ENCODE measurements around the gene DYDC2.

The DYDC2 gene

GRCh38 chr10:80356563-80356988, at the start of gene DYDC2, which contains the start of gene DYDC1:
TSS of gene DYDC2 (plus strand) at chr10:80356781. CDS start at chr10:80362444, 5,663 bp downstream.
TSS of gene DYDC1 (minus strand) at chr10:80356755. CDS start at chr10:80352601, 4,154 bp downstream.
- H2AFZ ChIP-seq (ENCODE audit: low read length, unreplicated experiment), result no peak within 1 kb of the TSS
- H3K27me3 ChIP-seq (ENCODE audit: insufficient read depth, low read length), result peaks cover 54% of the 10 kb centered on the region
- H3K4me1 ChIP-seq (ENCODE audit: control insufficient read depth, insufficient read depth, low read length, unreplicated experiment), result no peaks in the 10 kb centered on the region
- no peaks in the 10 kb centered on the region for H3K36me3 ChIP-seq (ENCODE audit: insufficient read depth, low read length)
- no peaks in the 10 kb centered on the region for H3K79me2 ChIP-seq (ENCODE audit: control insufficient read depth, insufficient read depth, low read length, unreplicated experiment)
- H3K27ac ChIP-seq (ENCODE audit: low read depth, low read length), result no peak within 1 kb of the TSS
- H3K4me3 ChIP-seq (ENCODE audit: low read depth, low read length), result no peak within 1 kb of the TSS

- Histone ChIP-seq H3K79me2 (ENCODE audit: control insufficient read depth, insufficient read depth, low read length, unreplicated experiment) (no peaks in the 10 kb centered on the region), H3K36me3 (ENCODE audit: insufficient read depth, low read length) (no peaks in the 10 kb centered on the region), H3K4me3 (ENCODE audit: low read depth, low read length) (no peak overlapping the region), H2AFZ (ENCODE audit: low read length, unreplicated experiment) (no peak overlapping the region), H3K4me1 (ENCODE audit: control insufficient read depth, insufficient read depth, low read length, unreplicated experiment) (no peaks in the 10 kb centered on the region), H3K27me3 (ENCODE audit: insufficient read depth, low read length) (peaks cover 5% of the 10 kb centered on the region; the same call in 1 of the 2 replicates), H3K27ac (ENCODE audit: low read depth, low read length) (no peak overlapping the region)
Observed at GRCh38 chr10:80313523-80313922, 43.1 kb upstream of the DYDC2 start.

GRCh38 chr10:80315391-80315790, 41.2 kb upstream of the DYDC2 start:
- H2AFZ ChIP-seq (ENCODE audit: low read length, unreplicated experiment), result no peak overlapping the region
- H3K4me1 ChIP-seq (ENCODE audit: control insufficient read depth, insufficient read depth, low read length, unreplicated experiment), result no peaks in the 10 kb centered on the region
- H3K27me3 ChIP-seq (ENCODE audit: insufficient read depth, low read length), result peaks cover 16% of the 10 kb centered on the region; the same call in 1 of the 2 replicates
- H3K79me2 ChIP-seq (ENCODE audit: control insufficient read depth, insufficient read depth, low read length, unreplicated experiment), result no peaks in the 10 kb centered on the region
- no peak overlapping the region for H3K4me3 ChIP-seq (ENCODE audit: low read depth, low read length)
- no peak overlapping the region for H3K27ac ChIP-seq (ENCODE audit: low read depth, low read length)
- no peaks in the 10 kb centered on the region for H3K36me3 ChIP-seq (ENCODE audit: insufficient read depth, low read length)

- no peaks in the 10 kb centered on the region for H3K36me3 ChIP-seq (ENCODE audit: insufficient read depth, low read length)
- H2AFZ ChIP-seq (ENCODE audit: low read length, unreplicated experiment), result no peak overlapping the region
- H3K4me3 ChIP-seq (ENCODE audit: low read depth, low read length), result no peak overlapping the region
- H3K27me3 ChIP-seq (ENCODE audit: insufficient read depth, low read length), result peaks cover 21% of the 10 kb centered on the region; the same call in 1 of the 2 replicates
- no peaks in the 10 kb centered on the region for H3K79me2 ChIP-seq (ENCODE audit: control insufficient read depth, insufficient read depth, low read length, unreplicated experiment)
- peaks cover 1% of the 10 kb centered on the region for H3K4me1 ChIP-seq (ENCODE audit: control insufficient read depth, insufficient read depth, low read length, unreplicated experiment)
- H3K27ac ChIP-seq (ENCODE audit: low read depth, low read length), result no peak overlapping the region
Observed at GRCh38 chr10:80318742-80319141, 37.8 kb upstream of the DYDC2 start.

GRCh38 chr10:80319318-80319717, 37.3 kb upstream of the DYDC2 start:
- no peak overlapping the region for H3K27ac ChIP-seq (ENCODE audit: low read depth, low read length)
- H3K27me3 ChIP-seq (ENCODE audit: insufficient read depth, low read length), result peaks cover 21% of the 10 kb centered on the region; the same call in 1 of the 2 replicates
- no peaks in the 10 kb centered on the region for H3K79me2 ChIP-seq (ENCODE audit: control insufficient read depth, insufficient read depth, low read length, unreplicated experiment)
- H3K4me3 ChIP-seq (ENCODE audit: low read depth, low read length), result no peak overlapping the region
- peaks cover 7% of the 10 kb centered on the region for H3K4me1 ChIP-seq (ENCODE audit: control insufficient read depth, insufficient read depth, low read length, unreplicated experiment)
- H3K36me3 ChIP-seq (ENCODE audit: insufficient read depth, low read length), result no peaks in the 10 kb centered on the region
- no peak overlapping the region for H2AFZ ChIP-seq (ENCODE audit: low read length, unreplicated experiment)

- Histone ChIP-seq H3K27ac (ENCODE audit: low read depth, low read length) (no peak overlapping the region), H3K36me3 (ENCODE audit: insufficient read depth, low read length) (no peaks in the 10 kb centered on the region), H3K4me1 (ENCODE audit: control insufficient read depth, insufficient read depth, low read length, unreplicated experiment) (peaks cover 8% of the 10 kb centered on the region), H3K79me2 (ENCODE audit: control insufficient read depth, insufficient read depth, low read length, unreplicated experiment) (no peaks in the 10 kb centered on the region), H3K27me3 (ENCODE audit: insufficient read depth, low read length) (peaks cover 23% of the 10 kb centered on the region; the same call in 1 of the 2 replicates), H2AFZ (ENCODE audit: low read length, unreplicated experiment) (no peak overlapping the region), H3K4me3 (ENCODE audit: low read depth, low read length) (no peak overlapping the region)
Observed at GRCh38 chr10:80319725-80320290, 36.8 kb upstream of the DYDC2 start.

GRCh38 chr10:80320377-80320776, 36.2 kb upstream of the DYDC2 start:
- Histone ChIP-seq H3K27ac (ENCODE audit: low read depth, low read length) (no peak overlapping the region), H3K27me3 (ENCODE audit: insufficient read depth, low read length) (peaks cover 28% of the 10 kb centered on the region), H3K4me3 (ENCODE audit: low read depth, low read length) (no peak overlapping the region), H2AFZ (ENCODE audit: low read length, unreplicated experiment) (no peak overlapping the region), H3K36me3 (ENCODE audit: insufficient read depth, low read length) (no peaks in the 10 kb centered on the region), H3K79me2 (ENCODE audit: control insufficient read depth, insufficient read depth, low read length, unreplicated experiment) (no peaks in the 10 kb centered on the region), H3K4me1 (ENCODE audit: control insufficient read depth, insufficient read depth, low read length, unreplicated experiment) (peaks cover 8% of the 10 kb centered on the region)

- no peak overlapping the region for H3K4me3 ChIP-seq (ENCODE audit: low read depth, low read length)
Observed at GRCh38 chr10:80321183-80321582, 35.4 kb upstream of the DYDC2 start.

GRCh38 chr10:80322158-80322557, 34.4 kb upstream of the DYDC2 start:
- H3K4me1 ChIP-seq (ENCODE audit: control insufficient read depth, insufficient read depth, low read length, unreplicated experiment), result peaks cover 8% of the 10 kb centered on the region
- H3K36me3 ChIP-seq (ENCODE audit: insufficient read depth, low read length), result no peaks in the 10 kb centered on the region
- peaks cover 34% of the 10 kb centered on the region for H3K27me3 ChIP-seq (ENCODE audit: insufficient read depth, low read length)
- H3K27ac ChIP-seq (ENCODE audit: low read depth, low read length), result no peak overlapping the region
- no peak overlapping the region for H2AFZ ChIP-seq (ENCODE audit: low read length, unreplicated experiment)
- no peaks in the 10 kb centered on the region for H3K79me2 ChIP-seq (ENCODE audit: control insufficient read depth, insufficient read depth, low read length, unreplicated experiment)
- H3K4me3 ChIP-seq (ENCODE audit: low read depth, low read length), result no peak overlapping the region

More at GRCh38 chr10:80321183-80321582, 35.4 kb upstream of the DYDC2 start:
- Histone ChIP-seq H3K4me1 (ENCODE audit: control insufficient read depth, insufficient read depth, low read length, unreplicated experiment) (peaks cover 8% of the 10 kb centered on the region), H3K27ac (ENCODE audit: low read depth, low read length) (no peak overlapping the region), H2AFZ (ENCODE audit: low read length, unreplicated experiment) (no peak overlapping the region), H3K27me3 (ENCODE audit: insufficient read depth, low read length) (peaks cover 33% of the 10 kb centered on the region), H3K36me3 (ENCODE audit: insufficient read depth, low read length) (no peaks in the 10 kb centered on the region), H3K79me2 (ENCODE audit: control insufficient read depth, insufficient read depth, low read length, unreplicated experiment) (no peaks in the 10 kb centered on the region)

- Histone ChIP-seq H3K27me3 (ENCODE audit: insufficient read depth, low read length) (peaks cover 39% of the 10 kb centered on the region), H3K4me3 (ENCODE audit: low read depth, low read length) (no peak overlapping the region), H2AFZ (ENCODE audit: low read length, unreplicated experiment) (no peak overlapping the region), H3K36me3 (ENCODE audit: insufficient read depth, low read length) (no peaks in the 10 kb centered on the region), H3K79me2 (ENCODE audit: control insufficient read depth, insufficient read depth, low read length, unreplicated experiment) (no peaks in the 10 kb centered on the region), H3K4me1 (ENCODE audit: control insufficient read depth, insufficient read depth, low read length, unreplicated experiment) (peaks cover 8% of the 10 kb centered on the region), H3K27ac (ENCODE audit: low read depth, low read length) (no peak overlapping the region)
Observed at GRCh38 chr10:80322711-80323110, 33.9 kb upstream of the DYDC2 start.

GRCh38 chr10:80323311-80323710, 33.3 kb upstream of the DYDC2 start:
- Histone ChIP-seq H3K27ac (ENCODE audit: low read depth, low read length) (no peak overlapping the region), H3K79me2 (ENCODE audit: control insufficient read depth, insufficient read depth, low read length, unreplicated experiment) (no peaks in the 10 kb centered on the region), H3K27me3 (ENCODE audit: insufficient read depth, low read length) (peaks cover 45% of the 10 kb centered on the region), H3K36me3 (ENCODE audit: insufficient read depth, low read length) (no peaks in the 10 kb centered on the region), H2AFZ (ENCODE audit: low read length, unreplicated experiment) (no peak overlapping the region), H3K4me1 (ENCODE audit: control insufficient read depth, insufficient read depth, low read length, unreplicated experiment) (peaks cover 8% of the 10 kb centered on the region), H3K4me3 (ENCODE audit: low read depth, low read length) (no peak overlapping the region)
